Cardiac septum (tissue), 1 donor: ENCODE measurements around the gene ADGRL1. TPM values are rescaled to one million over a fixed set of nuclear protein-coding genes. Genes with fewer than 3 reads are reported as not detected.
A peak's percentile ranks its signal among the peaks of the same experiment; 100 is the strongest.

ENCODE experiments used
- DNase-seq: peaks from one replicate; pipeline ENCODE4 v3.0.0-alpha.2; 2020; ENCODE audit warnings: low spot score
- intact Hi-C: fragments of 100-400 bp; cut with DNase I; formaldehyde crosslinking; loops from one replicate; pipeline ENCODE4 v1.14.0; 2022
- total RNA-seq: library from RNA; stranded (reverse); fragmentation: NEBNext Ultra II Directional; extraction: Animal tissue kit (Norgen Biotek cat#: 25700); gene quantifications from one replicate; pipeline ENCODE4 v1.2.1, GENCODE V29; 2021
- donor health status: DM: no; HTN: no; CAD: no.

The ADGRL1 gene
- total RNA-seq, 1 donor from 2014 or later: 7.9 TPM

- intact Hi-C loops: no loop called here
- no peak for DNase-seq
These were observed 38.9 kb downstream of the ADGRL1 start for GRCh38 chr19:14166999-14167575.

DNA sequence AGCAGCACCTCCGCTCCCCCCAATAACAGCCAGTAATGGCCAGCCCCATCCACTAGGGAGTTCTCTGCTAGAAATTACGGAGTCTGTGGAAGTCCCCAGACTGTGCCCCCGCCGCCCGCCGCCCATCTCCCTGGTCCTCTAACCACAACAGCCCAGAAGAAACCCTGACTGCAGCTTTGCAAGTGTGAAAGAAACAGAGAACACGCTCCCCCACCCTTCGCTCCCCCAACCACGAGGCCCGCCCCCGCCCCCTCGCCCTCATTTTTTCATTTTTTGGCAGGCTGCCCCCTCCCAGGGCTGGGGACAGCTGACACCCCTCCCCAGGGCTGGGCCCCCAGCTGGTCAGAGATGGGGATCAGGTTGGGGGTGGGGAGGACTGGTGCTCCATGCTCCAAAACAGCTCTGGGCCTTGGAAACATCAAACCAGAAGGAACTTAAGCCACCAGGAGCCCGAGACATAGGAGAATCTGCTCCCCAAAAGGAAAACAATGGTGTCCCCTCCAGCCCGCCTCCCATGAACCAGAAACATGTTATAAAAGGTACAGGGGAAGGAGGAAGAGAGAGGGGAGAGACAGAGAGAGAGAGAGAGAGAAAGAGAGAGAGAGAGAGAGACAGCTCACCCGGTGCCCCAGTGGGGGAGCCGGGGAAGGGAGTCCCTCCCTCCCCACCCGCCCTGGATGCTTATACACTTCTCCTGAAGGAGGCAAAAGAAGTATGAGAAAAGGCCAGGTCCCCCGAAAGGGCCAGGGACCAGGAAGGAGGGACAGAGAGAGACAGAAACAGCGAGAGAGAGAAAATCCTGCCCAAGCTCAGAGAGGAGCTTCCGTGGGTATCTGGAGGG lies 39.8 kb downstream of the ADGRL1 start:
- intact Hi-C loops: no loop called here
- DNase-seq: no peak

- intact Hi-C loops: no loop called here
These were observed 41.1 kb downstream of the ADGRL1 start for GRCh38 chr19:14164724-14165493.

GRCh38 chr19:14164082-14164481 lies 41.9 kb downstream of the ADGRL1 start:
- intact Hi-C loops: no loop called here
- no peak for DNase-seq

More at GRCh38 chr19:14164724-14165493, 41.1 kb downstream of the ADGRL1 start:
- no peak for DNase-seq

DNA sequence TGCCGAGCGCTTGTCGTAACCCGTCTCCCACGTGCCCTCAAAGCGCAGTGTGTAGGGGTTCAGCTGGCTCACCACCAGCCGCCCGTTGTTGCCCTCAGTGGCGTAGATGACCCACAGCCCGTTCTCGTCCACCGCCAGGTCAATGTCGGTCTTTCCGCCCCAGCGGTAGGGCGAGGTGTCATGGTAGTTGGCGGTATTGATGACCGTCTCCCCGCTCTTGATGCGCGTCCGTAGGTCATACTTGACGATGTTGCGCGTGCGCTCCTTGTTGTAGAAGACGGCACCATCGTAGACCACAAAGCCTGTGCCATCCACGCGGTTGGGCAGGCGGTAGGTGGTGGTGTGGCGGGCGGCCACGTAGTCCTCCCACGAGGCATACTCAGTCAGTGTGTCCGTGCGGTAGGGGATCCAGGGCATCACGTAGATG lies 43.1 kb downstream of the ADGRL1 start:
- intact Hi-C loops: no loop called here

DNA sequence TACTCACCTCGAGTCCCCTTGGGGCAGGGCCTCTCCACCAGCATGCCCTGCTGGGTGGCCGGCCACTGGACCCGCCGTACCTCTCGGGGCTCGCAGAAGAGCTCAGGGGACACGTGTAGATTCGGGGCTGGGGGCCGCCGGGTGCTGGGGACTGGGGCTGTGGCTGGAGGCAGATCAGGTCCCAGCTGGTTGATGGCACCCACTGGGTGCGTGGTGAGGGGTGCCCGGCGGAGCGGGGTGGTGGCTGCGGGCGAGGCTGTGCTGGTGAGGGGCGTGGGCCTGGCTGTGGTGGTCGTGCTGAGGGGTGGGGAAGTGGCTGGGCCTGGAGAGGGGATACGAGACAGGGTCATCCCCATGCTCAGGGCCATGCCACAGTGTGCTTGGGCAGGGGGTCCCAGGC lies 44.7 kb downstream of the ADGRL1 start:
- DNase-seq: no peak
- intact Hi-C loops: no loop called here

More for the DNA sequence above, 43.1 kb downstream of the ADGRL1 start:
- no peak for DNase-seq

DNA sequence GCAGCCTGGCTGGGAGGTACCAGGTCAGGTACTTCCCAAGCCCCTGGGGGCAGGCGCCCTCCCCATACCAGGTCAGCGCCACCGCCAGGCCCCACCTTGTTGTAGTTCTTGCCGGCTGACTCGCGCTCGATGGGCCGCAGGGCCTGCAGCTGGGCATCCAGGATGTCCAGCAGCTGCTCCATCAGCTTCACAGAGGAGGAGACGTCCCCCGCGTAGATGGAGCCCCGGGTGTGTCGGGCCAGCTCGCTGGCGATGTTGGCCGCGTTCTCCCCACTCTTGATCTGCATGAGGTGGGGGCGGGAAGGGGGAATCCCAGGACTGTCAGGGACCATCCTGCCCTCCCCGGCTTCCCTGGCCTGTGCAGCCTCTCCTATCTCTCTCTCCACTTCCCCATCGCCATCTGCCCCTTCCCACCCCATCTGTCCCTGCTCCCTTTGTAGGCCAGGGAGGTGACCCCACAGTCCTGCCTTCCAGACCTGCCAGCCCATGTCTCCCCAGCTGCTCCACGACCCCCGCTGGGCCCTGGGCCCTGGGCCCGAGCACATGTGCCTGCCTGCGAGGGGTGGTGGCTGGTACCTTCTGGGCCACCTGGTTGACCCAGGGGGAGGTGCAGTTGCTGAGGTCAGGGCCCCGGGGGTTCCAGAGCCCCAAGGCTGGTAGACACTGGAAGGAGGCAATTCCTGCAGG lies 45.8 kb downstream of the ADGRL1 start:
- no peak for DNase-seq
- intact Hi-C loops: no loop called here

GRCh38 chr19:14159059-14159458 lies 46.9 kb downstream of the ADGRL1 start:
- DNase-seq: no peak
- intact Hi-C loops: no loop called here

DNA sequence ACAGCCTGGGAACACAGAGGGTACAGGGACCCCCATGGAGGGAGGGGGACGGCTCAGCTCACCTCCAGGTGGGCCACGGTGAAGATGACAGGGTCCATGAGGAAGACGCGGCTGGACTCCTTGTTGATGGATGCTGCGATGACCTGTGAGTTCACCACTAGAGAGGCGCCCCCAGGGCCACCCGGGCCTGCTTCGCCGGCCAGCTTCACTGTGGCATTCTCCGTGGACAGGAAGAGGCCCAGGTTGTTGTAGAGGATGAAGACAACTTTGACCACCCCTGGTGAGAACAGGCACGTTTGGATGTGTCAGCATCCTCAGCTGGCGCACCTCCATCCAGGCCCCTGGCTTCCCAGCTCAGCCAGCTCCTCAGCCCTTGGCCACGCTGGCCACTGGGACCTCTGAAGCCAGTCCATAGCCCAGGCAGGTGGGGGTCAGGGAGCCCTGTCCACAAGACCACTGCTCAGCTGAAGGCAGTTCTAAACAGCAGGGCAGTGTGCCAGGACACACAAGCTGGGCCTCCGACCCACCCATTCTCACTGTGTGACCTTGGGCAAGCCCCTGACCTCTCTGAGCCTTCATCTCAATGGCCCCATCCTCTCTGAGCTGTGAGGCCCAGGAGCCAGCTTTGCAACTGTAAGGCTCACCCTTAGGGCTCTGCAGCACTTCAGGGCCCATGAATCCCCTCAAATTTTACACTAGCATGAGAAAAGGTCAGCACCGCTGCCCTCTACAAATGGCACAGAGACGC lies 47.5 kb downstream of the ADGRL1 start:
- intact Hi-C loops: no loop called here
- no peak for DNase-seq

GRCh38 chr19:14156971-14157717 lies 48.8 kb downstream of the ADGRL1 start:
- intact Hi-C loops: no loop called here
- DNase-seq: no peak

DNA sequence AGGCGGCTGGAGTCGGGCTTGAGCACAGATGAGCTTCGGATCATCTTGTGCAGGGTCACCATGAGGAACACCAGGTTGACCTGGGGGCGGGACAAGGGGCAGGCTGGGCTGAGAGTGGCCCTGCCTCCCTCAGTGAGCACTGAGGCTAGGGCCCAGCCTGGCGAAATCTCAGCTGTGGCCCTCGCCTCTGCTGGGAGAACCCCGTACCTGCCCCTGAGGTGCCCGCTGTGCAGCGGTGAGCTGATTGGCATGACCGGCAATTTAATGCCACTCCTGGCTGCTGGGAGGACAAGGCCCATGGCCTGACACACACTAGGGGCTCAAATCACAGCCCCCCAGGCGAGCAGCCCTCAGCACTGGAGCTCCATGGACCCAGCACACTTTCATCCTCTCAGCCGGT lies 49.8 kb downstream of the ADGRL1 start:
- no peak for DNase-seq
- intact Hi-C loops: no loop called here

- intact Hi-C loops: no loop called here
- no peak for DNase-seq
These were observed 50.6 kb downstream of the ADGRL1 start for GRCh38 chr19:14155371-14155770.

DNA sequence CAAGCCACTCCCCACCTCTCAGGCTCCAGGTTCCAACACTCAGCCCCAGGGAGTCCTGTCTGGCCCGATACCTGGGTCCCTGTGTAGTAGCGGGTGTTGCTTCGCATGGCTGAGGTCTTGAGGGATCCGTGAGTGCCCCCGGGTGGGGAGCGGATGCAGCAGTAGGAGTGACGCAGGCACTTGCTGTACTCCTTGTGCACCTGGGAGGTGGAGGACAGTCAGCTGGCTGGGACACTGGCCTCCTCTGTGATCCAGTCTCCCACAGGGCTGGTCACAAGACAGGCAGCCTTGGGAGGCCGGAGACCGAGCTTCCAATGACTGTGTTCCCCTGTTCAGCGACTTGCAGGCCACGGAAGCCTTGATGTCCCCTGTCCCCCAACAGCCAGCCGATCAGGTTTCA lies 53.3 kb downstream of the ADGRL1 start:
- intact Hi-C loops: no loop called here
- DNase-seq: no peak

DNA sequence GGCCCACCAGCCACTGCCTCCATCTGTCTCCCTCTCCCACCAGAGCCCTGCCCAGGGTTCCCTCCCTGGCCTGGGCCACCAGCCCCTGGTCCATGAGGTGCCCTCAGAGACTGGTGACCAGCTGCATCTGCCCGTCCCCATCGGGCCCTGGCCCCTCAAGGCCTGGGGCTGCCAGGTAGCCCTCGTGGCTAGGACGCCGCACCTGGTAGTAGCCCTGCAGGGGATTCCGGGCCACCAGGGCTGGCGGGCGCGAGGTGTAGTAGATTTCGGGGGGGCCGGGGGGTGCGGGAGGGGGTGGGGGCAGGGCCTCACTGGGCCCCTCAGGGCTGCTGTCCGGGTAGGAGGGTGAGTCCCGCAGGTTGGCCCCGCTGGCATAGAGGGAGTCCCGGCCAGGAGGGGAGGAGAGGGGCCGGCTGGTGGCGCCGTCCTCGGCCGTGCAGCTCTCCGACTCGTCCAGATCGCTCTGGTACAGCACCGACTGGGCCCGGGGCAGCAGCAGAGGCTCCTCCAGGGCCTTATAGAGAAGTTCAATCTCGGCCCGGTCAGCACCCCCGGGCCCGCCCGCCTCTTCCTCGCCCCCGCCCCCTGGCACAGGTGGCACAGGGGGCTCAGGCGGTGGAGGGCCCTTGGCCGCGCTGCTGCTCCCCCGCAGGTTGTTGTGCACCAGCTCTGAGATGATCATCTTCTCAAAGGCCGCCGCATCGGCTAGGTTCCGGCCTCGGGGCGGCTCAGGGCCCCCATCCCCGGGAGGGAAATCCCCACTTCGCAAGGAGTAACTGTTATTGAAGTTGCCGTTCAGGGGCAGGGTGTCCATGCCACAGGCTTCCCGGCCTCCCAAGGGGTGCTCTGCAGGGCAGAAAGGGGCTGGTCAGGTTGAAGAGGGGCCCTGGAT lies 55.0 kb downstream of the ADGRL1 start:
- DNase-seq: no peak
- intact Hi-C loops: no loop called here

DNA sequence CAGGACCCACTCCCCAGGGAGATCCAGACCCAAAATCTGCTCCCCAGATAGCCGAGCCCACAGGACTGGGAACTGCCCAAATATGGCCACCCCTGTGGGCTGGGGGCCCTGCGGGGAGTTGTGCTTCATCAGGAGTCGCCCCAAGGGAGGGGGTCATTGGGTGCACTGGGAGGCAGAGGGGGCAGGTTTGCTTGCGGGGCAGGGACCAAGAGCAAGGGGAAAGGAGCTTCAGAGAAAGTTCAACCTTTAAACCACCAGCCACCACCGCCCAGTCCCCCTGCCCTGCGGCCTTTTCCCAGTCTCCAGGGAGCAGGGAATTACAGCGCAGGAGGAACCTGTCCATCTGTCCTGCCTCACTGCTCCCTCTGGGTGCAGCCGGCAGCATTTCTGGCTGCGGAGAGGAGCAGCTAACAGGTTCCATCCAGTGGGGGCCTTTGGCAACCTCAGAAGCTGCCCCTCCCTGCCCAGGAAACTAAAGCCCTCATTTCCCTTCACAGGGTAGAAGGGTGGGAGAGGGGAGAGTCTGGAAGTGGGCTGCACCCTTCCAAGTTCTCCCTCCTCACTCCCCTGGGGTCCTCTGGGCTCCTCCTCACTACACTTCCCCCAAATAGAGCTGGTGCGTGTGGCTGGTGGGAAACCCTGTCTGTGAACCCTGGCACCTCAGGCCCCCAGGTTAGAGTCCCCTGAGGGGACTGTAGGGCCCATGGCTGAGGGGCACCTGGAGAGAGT lies 55.8 kb downstream of the ADGRL1 start:
- intact Hi-C loops: no loop called here
- no peak for DNase-seq

- intact Hi-C loops: loop anchor here (5.0 to 10.0 kb wide), 4 partner anchors 48 to 325 kb away; partner anchors contain the start of gene PTGER1
- peak; percentile 83 for DNase-seq
These were observed 56.4 kb downstream of the ADGRL1 start for GRCh38 chr19:14149509-14149994.
